Kidney epithelial cell (primary cell): ENCODE measurements around the gene PITRM1. TPM values are rescaled to one million over a fixed set of nuclear protein-coding genes. Genes with fewer than 3 reads are reported as not detected.

Experiments used
- DNase-seq: peaks from one replicate; pipeline ENCODE4 v3.0.0-alpha.2; 2010; ENCODE audit warnings: low read depth
- H3K27me3 ChIP-seq: 2 replicates; pipeline ENCODE4 v1.6.0; 2011; ENCODE audit warnings: low read length; ENCODE audit not compliant: control insufficient read depth, insufficient read depth
- H3K36me3 ChIP-seq: 2 replicates; pipeline ENCODE4 v1.5.1; 2011; ENCODE audit warnings: low read length; ENCODE audit not compliant: control insufficient read depth, insufficient read depth
- H3K4me3 ChIP-seq: 2 replicates; pipeline ENCODE4 v1.5.1; 2011; ENCODE audit warnings: low read depth, mild to moderate bottlenecking, control low read depth, low read length
- CTCF ChIP-seq: IDR thresholded peaks from 2 replicates; pipeline ENCODE4 v1.5.1; 2011; ENCODE audit warnings: mild to moderate bottlenecking, moderate library complexity, low read length, control low read depth, inconsistent platforms; ENCODE audit not compliant: insufficient read depth, poor library complexity, severe bottlenecking
- total RNA-seq: library from RNA; depleted of rRNA; stranded (reverse); fragments of >200 nt; gene quantifications from 2 replicates; pipeline ENCODE4 v1.2.3, GENCODE V29; 2015

PITRM1 gene
- total RNA-seq, 1 donor from 2014 or later = 74.1 TPM

GRCh38 chr10:3136336-3136735 is 36.2 kb downstream of the PITRM1 start:
- Histone ChIP-seq H3K4me3 (no peak overlapping the region), H3K36me3 (peaks cover 12% of the 10 kb centered on the region), H3K27me3 (no peaks in the 10 kb centered on the region)
- no peak for DNase-seq
- no peak for TF ChIP-seq CTCF

GRCh38 chr10:3135006-3135405 is 37.6 kb downstream of the PITRM1 start:
- no peak for TF ChIP-seq CTCF
- DNase-seq = no peak
- Histone ChIP-seq H3K36me3 (peaks cover 10% of the 10 kb centered on the region), H3K27me3 (no peaks in the 10 kb centered on the region), H3K4me3 (no peak overlapping the region)

- Histone ChIP-seq H3K4me3 (no peak overlapping the region), H3K27me3 (no peaks in the 10 kb centered on the region), H3K36me3 (peaks cover 8% of the 10 kb centered on the region)
- no peak for DNase-seq
- no peak for TF ChIP-seq CTCF
Measured at GRCh38 chr10:3133948-3134347, 38.6 kb downstream of the PITRM1 start.

GRCh38 chr10:3132036-3133025 is 40.3 kb downstream of the PITRM1 start:
- TF ChIP-seq CTCF = no peak
- H3K4me3 ChIP-seq = no peak overlapping the region
- no peak for DNase-seq
- no peaks in the 10 kb centered on the region for H3K27me3 ChIP-seq
- peaks cover 8% of the 10 kb centered on the region for H3K36me3 ChIP-seq

- peak; percentile 25 for DNase-seq
- H3K4me3 ChIP-seq = no peak overlapping the region
- no peaks in the 10 kb centered on the region for H3K27me3 ChIP-seq
- TF ChIP-seq CTCF = no peak
- H3K36me3 ChIP-seq = peaks cover 5% of the 10 kb centered on the region
Measured at GRCh38 chr10:3131098-3131497, 41.5 kb downstream of the PITRM1 start.
